Activated CD4-positive, alpha-beta T cell treated with anti-CD3 and anti-CD28 coated beads, Interleukin-2, amount 10 ng/mL, durations not matched to agents 7 days and 5 days (primary cell): ENCODE measurements around the gene C2CD4C. TPM values are rescaled to one million over a fixed set of nuclear protein-coding genes. Genes with fewer than 3 reads are reported as not detected.
"Not testable (repeated sequence)": the region's sequence is repeated elsewhere in the genome, so short reads cannot be mapped to it uniquely, and the experiment has no call there.

Experiments used
- CTCF ChIA-PET: fragments of 350-600 bp; sonication (Branson Sonifier 250); formaldehyde crosslinking; loops from one replicate; lab custom pipeline; 2021; ENCODE audit warnings: antibody characterized with exemption; lab: Charles Lee
- POLR2A ChIA-PET: fragments of 350-600 bp; sonication (Branson Sonifier 250); formaldehyde crosslinking; loops from one replicate; lab custom pipeline; 2021; ENCODE audit warnings: antibody characterized with exemption; lab: Charles Lee
- DNase-seq: peaks from one replicate; pipeline ENCODE4 v3.0.0-alpha.2; 2020
- H3K27ac Mint-ChIP-seq: one replicate; pipeline ENCODE4 v1.8.0; 2021; ENCODE audit warnings: mild to moderate bottlenecking, moderate library complexity, mixed read lengths
- H3K27me3 Mint-ChIP-seq: one replicate; pipeline ENCODE4 v1.8.0; 2021; ENCODE audit warnings: mixed read lengths
- H3K36me3 Mint-ChIP-seq: one replicate; pipeline ENCODE4 v1.8.0; 2021; ENCODE audit warnings: low read depth, mixed read lengths
- H3K4me1 Mint-ChIP-seq: one replicate; pipeline ENCODE4 v1.8.0; 2021; ENCODE audit warnings: mixed read lengths
- H3K4me3 Mint-ChIP-seq: one replicate; pipeline ENCODE4 v1.8.0; 2021; ENCODE audit warnings: mild to moderate bottlenecking, moderate library complexity, mixed read lengths
- H3K9me3 Mint-ChIP-seq: one replicate; pipeline ENCODE4 v1.8.0; 2021; ENCODE audit warnings: mixed read lengths
- total RNA-seq, 2 experiments: library from RNA; stranded (reverse); gene quantifications; one replicate each; pipeline ENCODE4 v1.2.3, GENCODE V29; 2021

C2CD4C gene
- total RNA-seq, 2 experiments from 2014 or later, result not detected

- ChIA-PET POLR2A (no interaction called here), CTCF (no interaction called here)
- Mint-ChIP-seq H3K4me1 (no peaks in the 10 kb centered on the region), H3K36me3 (no peaks in the 10 kb centered on the region), H3K4me3 (no peak overlapping the region), H3K27ac (no peak overlapping the region), H3K27me3 (peaks cover 6% of the 10 kb centered on the region), H3K9me3 (no peaks in the 10 kb centered on the region)
- DNase-seq, result no peak
Measured at GRCh38 chr19:367963-368629, 40.9 kb downstream of the C2CD4C start.

GRCh38 chr19:367561-367960, 41.4 kb downstream of the C2CD4C start:
- peak; percentile 1 for DNase-seq

GRCh38 chr19:366951-367350, 42.0 kb downstream of the C2CD4C start:
- Mint-ChIP-seq H3K27me3 (peaks cover 6% of the 10 kb centered on the region), H3K4me1 (no peaks in the 10 kb centered on the region), H3K4me3 (no peak overlapping the region), H3K9me3 (no peaks in the 10 kb centered on the region), H3K36me3 (no peaks in the 10 kb centered on the region), H3K27ac (no peak overlapping the region)
- ChIA-PET POLR2A (no interaction called here), CTCF (no interaction called here)
- peak; percentile 5 for DNase-seq

More at GRCh38 chr19:367561-367960, 41.4 kb downstream of the C2CD4C start:
- no peaks in the 10 kb centered on the region for H3K4me1 Mint-ChIP-seq
- H3K4me3 Mint-ChIP-seq, result no peak overlapping the region
- H3K27me3 Mint-ChIP-seq, result peaks cover 6% of the 10 kb centered on the region
- no peak overlapping the region for H3K27ac Mint-ChIP-seq
- no peaks in the 10 kb centered on the region for H3K36me3 Mint-ChIP-seq
- ChIA-PET CTCF (no interaction called here), POLR2A (no interaction called here)
- no peaks in the 10 kb centered on the region for H3K9me3 Mint-ChIP-seq

GRCh38 chr19:366205-366783, 42.7 kb downstream of the C2CD4C start:
- no peaks in the 10 kb centered on the region for H3K4me1 Mint-ChIP-seq
- POLR2A ChIA-PET, result no interaction called here
- H3K27ac Mint-ChIP-seq, result no peak overlapping the region
- DNase-seq, result no peak
- CTCF ChIA-PET, result no interaction called here
- H3K9me3 Mint-ChIP-seq, result no peaks in the 10 kb centered on the region
- no peaks in the 10 kb centered on the region for H3K36me3 Mint-ChIP-seq
- no peak overlapping the region for H3K4me3 Mint-ChIP-seq
- H3K27me3 Mint-ChIP-seq, result peaks cover 6% of the 10 kb centered on the region

- no peak for DNase-seq
- Mint-ChIP-seq H3K27ac (no peak overlapping the region), H3K9me3 (no peaks in the 10 kb centered on the region), H3K36me3 (no peaks in the 10 kb centered on the region), H3K4me3 (no peak overlapping the region), H3K27me3 (peaks cover 6% of the 10 kb centered on the region), H3K4me1 (no peaks in the 10 kb centered on the region)
- ChIA-PET POLR2A (no interaction called here), CTCF (interaction anchor here (1.3 kb wide), 1 partner anchor 145 kb away, joined by 3 read pairs; no protein-coding TSS in a partner anchor)
Measured at GRCh38 chr19:364496-365287, 44.3 kb downstream of the C2CD4C start.

- Mint-ChIP-seq H3K4me1 (no peaks in the 10 kb centered on the region), H3K4me3 (no peak overlapping the region), H3K9me3 (no peaks in the 10 kb centered on the region), H3K27me3 (peaks cover 3% of the 10 kb centered on the region), H3K36me3 (no peaks in the 10 kb centered on the region), H3K27ac (no peak overlapping the region)
- ChIA-PET CTCF (interaction anchor here (1.0 kb wide), 1 partner anchor 9 kb away, joined by 3 read pairs; no protein-coding TSS in a partner anchor), POLR2A (no interaction called here)
- DNase-seq, result no peak
Measured at GRCh38 chr19:362683-363082, 46.3 kb downstream of the C2CD4C start.

- CTCF ChIA-PET, result interaction anchor here (1.0 kb wide), 1 partner anchor 9 kb away, joined by 3 read pairs; no protein-coding TSS in a partner anchor
- Mint-ChIP-seq H3K27me3 (peaks cover 3% of the 10 kb centered on the region), H3K27ac (no peak overlapping the region), H3K9me3 (no peaks in the 10 kb centered on the region), H3K36me3 (no peaks in the 10 kb centered on the region), H3K4me1 (no peaks in the 10 kb centered on the region), H3K4me3 (no peak overlapping the region)
- DNase-seq, result no peak
- POLR2A ChIA-PET, result no interaction called here
Measured at GRCh38 chr19:362154-362553, 46.8 kb downstream of the C2CD4C start.

- Mint-ChIP-seq H3K27me3 (no peaks in the 10 kb centered on the region), H3K36me3 (no peaks in the 10 kb centered on the region), H3K4me3 (no peak overlapping the region), H3K4me1 (no peaks in the 10 kb centered on the region), H3K9me3 (peaks cover 9% of the 10 kb centered on the region), H3K27ac (no peak overlapping the region)
- DNase-seq, result no peak
- CTCF ChIA-PET, result no interaction called here
- POLR2A ChIA-PET, result no interaction called here
Measured at GRCh38 chr19:359653-359925, 49.4 kb downstream of the C2CD4C start.

GRCh38 chr19:355536-355935, 53.4 kb downstream of the C2CD4C start:
- POLR2A ChIA-PET, result not testable (repeated sequence)

More at GRCh38 chr19:355536-355935, 53.4 kb downstream of the C2CD4C start:
- CTCF ChIA-PET, H3K27me3 Mint-ChIP-seq, H3K36me3 Mint-ChIP-seq, H3K4me3 Mint-ChIP-seq, H3K4me1 Mint-ChIP-seq, H3K27ac Mint-ChIP-seq, DNase-seq: not testable (repeated sequence)
- peaks cover 23% of the 10 kb centered on the region for H3K9me3 Mint-ChIP-seq

Other genes with a start within 250 kb of the C2CD4C start
- gene PLPP2, start 117.7 kb downstream of the C2CD4C start, total RNA-seq, result under 1 TPM; 0.15 to 0.22 TPM
- 10 to 100 TPM; 20.7 to 22.0 TPM for gene MIER2, start 64.4 kb downstream of the C2CD4C start, total RNA-seq
- not detected for gene SHC2, start 51.9 kb upstream of the C2CD4C start, total RNA-seq
- under 1 TPM in 1 of 2 experiments, not detected in 1; 0.15 TPM for gene MADCAM1, start 87.3 kb upstream of the C2CD4C start, total RNA-seq
- gene TPGS1, start 98.3 kb upstream of the C2CD4C start, total RNA-seq, result 10 to 100 TPM; 21.6 to 27.1 TPM
- 10 to 100 TPM; 43.7 to 50.8 TPM for gene CDC34, start 122.6 kb upstream of the C2CD4C start, total RNA-seq
- 10 to 100 TPM; 44.5 to 47.4 TPM for gene GZMM, start 134.9 kb upstream of the C2CD4C start, total RNA-seq
- 100 to 1,000 TPM; 233 TPM for gene BSG, start 163.4 kb upstream of the C2CD4C start, total RNA-seq
- gene HCN2, start 180.7 kb upstream of the C2CD4C start, total RNA-seq, result 1 to 10 TPM; 2.6 to 3.2 TPM
- 10 to 100 TPM; 42.1 to 52.3 TPM for gene POLRMT, start 224.4 kb upstream of the C2CD4C start, total RNA-seq
- under 1 TPM in 1 of 2 experiments, not detected in 1; 0.12 TPM for gene FGF22, start 230.7 kb upstream of the C2CD4C start, total RNA-seq